Right forelimb (tissue), 1 donor: ENCODE measurements around the gene MIER3.

Experiments
- DNase-seq: peaks from one replicate; pipeline ENCODE4 v3.0.0-alpha.2; 2018

Gene MIER3

DNA sequence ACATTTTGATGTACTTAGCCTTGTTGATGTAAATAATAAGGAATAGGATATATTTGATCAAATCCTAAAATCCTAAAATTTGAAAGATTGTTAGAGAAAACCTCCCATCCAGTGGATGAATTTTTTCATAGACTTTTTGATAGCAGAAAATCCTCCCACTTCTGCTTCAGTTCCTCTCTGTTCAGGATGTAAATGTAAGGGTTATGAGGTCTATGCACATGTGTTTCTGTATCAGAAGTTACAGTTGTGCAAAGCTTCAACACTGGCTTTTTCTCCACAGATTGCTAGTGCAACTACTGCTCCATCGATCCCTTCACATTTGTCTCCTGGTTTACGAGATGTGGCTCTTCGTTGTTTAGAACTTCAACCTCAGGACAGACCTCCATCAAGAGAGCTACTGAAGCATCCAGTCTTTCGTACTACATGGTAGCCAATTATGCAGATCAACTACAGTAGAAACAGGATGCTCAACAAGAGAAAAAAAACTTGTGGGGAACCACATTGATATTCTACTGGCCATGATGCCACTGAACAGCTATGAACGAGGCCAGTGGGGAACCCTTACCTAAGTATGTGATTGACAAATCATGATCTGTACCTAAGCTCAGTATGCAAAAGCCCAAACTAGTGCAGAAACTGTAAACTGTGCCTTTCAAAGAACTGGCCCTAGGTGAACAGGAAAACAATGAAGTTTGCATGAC lies 58.5 kb downstream of the MIER3 start:
- DNase-seq: no peak

GRCh38 chr5:56881571-56881970 lies 70.4 kb downstream of the MIER3 start:
- no peak for DNase-seq

- DNase-seq: no peak
Observed at GRCh38 chr5:56876327-56876726, 75.6 kb downstream of the MIER3 start.

- no peak for DNase-seq
Observed at GRCh38 chr5:56873056-56873455, 78.9 kb downstream of the MIER3 start.

DNA sequence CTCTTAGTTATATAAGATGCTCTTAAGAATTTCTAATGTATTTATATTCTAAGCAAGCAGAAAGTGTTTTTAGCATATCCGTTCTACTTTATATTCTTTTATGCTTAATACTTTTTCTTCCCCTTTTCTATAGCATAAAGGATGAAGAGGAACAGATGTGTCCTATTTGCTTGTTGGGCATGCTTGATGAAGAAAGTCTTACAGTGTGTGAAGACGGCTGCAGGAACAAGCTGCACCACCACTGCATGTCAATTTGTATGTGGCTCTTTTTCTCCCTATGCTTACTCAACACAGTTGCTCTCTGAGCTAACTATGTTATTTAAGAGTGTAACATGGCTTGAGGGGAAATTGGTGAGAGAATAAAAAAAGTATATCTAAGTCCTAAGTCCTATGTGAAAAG lies 80.1 kb downstream of the MIER3 start:
- no peak for DNase-seq
